NOMO-1 (cell line): ENCODE data around the gene PKHD1.
"Not testable (repeated sequence)": the region's sequence is repeated elsewhere in the genome, so short reads cannot be mapped to it uniquely, and the experiment has no call there.

ENCODE experiments used
- DNase-seq, 2 experiments: peaks; one replicate each; lab custom pipeline; 2025; ENCODE audit not compliant: unreplicated experiment in 2 of 2; lab: John Stamatoyannopoulos, UW

The PKHD1 gene

DNA sequence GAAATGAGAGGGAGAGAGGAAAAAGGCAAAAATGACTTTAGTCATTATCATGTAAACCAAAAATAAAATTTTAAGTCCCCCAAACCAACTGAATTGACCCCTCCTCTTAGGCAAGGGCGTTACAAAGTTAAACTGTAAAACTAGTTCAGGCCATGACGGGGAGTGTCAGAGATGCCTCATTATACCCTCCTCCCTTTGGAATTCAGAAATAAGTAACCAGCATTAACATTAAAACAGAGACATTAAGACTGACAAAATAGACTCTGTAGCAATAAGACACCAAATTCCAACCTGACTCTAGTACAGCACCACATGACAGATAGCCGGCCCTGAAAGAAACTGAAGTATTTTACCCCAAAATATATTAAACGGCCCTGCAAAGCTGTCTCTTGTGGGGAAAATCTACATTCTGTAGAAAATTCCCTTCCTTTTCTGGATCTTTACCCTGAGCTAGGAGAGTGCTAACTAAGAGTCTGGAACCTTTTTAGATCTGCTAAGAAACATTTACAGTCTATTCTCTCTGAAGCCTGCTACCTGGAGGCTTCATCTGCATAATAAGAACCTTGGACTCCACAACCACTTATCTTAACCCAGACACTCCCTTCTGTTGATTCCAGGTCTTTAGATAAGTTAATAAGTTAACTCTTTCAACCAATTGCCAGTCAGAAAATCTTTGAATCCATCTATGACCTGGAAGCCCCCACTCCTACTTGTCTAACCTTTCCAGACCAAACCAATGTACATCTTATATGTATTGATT, 150.7 kb downstream of the PKHD1 start:
- no peak for DNase-seq

DNA sequence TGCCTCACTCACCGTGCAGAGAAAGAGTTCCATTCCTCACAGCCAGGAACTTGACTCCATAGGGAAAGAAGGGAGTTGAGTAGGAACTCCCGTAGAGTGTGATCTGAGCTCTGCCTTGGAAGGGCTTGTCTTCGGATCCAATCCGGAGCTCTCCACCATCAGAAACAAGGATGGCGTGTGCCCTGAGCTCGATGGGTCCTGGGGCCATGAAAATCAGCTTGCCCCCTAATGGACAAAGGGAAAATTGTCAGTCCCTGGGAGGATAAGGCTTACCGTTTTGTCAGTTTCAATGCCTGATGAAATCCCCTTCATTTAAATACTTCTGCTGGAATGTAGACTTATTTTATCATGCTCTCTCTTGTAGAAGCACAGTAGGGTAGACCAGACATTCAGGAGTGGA, 153.3 kb downstream of the PKHD1 start:
- DNase-seq = peak in 1 of 2 experiments; percentile 13

DNA sequence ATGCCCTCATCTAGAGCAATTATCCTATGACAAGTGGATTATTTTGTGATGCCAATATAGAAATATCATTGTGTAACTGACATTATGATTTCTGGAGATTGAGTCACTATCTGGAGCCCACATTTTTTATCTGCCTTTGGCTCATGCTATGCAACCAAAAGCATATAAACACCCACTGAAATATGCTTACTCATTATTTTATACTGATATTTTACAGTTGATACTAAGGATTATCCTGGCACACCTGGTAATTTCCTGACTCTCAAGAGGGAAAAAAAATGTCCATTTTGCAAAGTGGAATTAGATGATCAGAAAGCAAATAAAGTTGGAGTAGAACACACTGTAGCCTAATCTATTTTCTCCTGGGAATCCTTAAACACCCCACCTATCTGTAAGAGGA, 154.5 kb downstream of the PKHD1 start:
- DNase-seq = no peak

DNA sequence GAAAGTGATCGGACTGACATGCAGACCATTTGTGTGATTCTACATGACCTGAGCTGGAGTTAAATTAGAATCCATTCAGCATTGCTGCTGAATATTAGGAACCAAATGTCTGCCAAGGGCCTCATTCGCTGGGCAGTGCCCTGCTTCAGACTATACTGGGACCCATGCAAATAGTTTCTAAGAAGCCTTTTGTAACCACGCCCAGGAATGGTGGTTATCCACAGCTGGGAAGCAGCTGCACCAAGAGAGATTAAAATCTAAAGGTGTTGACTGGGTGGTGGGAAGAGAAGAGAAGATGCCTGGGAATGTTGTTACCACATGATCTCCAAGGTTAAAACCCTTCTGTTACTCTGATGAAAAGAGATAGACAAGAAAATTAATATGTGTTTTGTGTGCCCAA, 156.8 kb downstream of the PKHD1 start:
- no peak for DNase-seq

DNA sequence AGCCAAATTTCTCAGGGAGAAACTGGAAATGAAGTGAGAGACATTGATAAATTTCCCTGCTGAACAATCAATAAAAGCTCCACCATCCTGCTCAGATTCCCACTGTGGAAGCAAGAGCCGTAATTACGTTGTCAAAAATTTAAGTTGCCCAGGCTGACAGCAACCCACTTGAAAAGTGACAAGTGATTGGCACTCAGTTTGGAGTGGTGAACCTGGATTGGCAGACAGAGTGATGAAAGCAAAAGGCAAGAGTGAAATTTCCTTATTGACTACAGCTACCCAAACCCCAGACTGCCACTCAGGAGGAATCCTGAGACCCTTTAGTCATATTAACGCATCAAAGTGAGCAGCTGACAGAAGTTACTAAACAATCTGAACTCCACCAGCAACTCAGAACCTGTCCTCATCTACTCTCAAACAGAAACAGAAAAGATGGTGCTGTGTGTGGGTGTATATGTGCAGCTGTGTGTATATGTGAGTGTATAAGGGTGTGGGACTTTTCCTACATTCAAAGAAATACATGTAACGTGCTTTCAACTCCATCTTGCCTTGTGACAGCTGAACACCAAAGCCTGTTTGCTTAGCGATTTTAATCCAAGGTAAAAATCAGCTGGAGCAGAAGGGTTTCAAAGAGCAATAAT, 157.4 kb downstream of the PKHD1 start:
- DNase-seq = no peak

DNA sequence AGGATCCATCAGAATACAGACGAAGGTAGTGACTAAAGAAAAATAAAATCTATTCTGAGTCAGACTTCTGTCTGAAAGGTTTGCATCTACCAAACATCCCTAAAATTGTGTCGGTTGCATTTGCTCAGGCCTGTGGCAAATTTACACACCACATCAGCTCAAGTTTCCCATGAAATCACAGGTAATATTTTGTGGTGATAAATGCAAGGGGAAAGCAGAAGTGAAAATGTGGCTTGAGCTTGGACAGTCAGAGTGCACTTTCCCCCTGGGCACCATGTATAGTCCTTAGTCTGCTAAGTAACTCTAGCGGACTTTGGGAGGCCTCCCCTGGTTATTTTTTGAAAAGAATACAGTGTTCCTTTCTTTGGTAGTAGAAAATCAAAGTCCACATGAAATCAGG, 159.1 kb downstream of the PKHD1 start:
- DNase-seq = peak; percentile 38 to 60

DNA sequence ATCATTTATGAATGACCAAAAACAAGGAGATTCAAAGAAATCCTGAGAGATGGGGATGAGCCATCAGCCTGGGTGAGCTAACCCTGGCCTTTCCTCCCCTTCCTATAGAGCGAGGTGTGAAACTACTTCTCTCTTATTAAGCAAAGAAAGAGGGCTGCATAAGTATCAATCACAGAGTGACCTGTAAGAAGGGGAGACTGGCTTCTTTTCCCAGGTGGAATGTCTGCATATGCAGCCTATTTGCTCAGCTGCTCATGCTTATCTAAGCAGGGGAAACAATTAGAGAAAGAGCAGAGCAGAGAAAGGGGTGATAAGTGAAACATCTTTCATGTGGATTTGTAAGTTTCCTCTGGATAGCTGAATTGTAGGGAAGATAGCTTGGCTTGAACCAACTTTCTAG, 160.0 kb downstream of the PKHD1 start:
- DNase-seq = no peak

DNA sequence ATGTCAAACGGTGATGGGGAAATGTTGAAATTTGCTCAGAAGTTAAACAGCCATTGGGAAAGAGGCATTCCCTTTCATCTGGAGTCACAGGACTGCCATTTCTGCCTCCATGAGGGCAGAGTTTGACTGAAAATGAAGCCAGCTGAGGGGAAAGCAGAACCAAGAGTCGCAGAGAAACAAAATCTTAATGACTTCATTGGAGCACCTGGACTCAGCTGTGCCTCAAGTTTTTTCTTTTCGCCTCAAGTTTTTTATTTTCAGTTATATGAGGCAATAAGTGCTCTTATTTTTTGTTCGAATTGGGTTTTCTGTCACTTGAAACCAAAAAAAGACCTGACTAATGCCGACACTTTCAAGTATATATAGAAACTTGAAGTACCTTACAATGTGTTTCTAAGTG, 161.3 kb downstream of the PKHD1 start:
- no peak for DNase-seq

DNA sequence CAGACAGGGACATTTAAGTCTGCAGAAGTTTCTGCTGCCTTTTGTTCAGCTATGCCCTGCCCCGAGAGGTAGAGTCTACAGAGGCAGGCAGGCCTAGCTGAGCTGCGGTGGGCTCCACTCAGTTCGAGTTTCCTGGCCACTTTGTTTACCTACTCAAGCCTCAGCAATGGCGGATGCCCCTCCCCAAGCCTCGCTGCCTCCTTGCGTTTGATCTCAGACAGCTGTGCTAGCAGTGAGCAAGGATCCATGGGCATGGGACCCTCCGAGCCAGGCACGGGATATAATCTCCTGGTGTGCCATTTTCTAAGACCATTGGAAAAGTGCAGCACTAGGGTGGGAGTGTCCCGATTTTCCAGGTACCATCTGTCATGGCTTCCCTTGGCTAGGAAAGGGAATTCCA, 164.9 kb downstream of the PKHD1 start:
- not testable (repeated sequence) for DNase-seq

DNA sequence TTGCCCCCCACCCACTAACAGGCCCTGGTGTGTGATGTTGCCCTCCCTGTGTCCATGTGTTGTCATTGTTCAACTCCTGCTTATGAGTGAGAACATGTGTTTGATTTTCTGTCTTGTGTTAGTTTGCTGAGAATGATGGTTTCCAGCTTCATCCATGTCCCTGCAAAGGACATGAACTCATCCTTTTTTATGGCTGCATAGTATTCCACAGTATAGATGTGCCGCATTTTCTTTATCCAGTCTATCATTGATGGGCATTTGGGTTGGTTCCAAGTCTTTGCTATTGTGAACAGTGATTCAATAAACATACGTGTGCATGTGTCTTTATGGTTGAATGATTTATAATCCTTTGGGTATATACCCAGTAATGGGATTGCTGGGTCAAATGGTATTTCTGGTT, 169.1 kb downstream of the PKHD1 start:
- not testable (repeated sequence) for DNase-seq

DNA sequence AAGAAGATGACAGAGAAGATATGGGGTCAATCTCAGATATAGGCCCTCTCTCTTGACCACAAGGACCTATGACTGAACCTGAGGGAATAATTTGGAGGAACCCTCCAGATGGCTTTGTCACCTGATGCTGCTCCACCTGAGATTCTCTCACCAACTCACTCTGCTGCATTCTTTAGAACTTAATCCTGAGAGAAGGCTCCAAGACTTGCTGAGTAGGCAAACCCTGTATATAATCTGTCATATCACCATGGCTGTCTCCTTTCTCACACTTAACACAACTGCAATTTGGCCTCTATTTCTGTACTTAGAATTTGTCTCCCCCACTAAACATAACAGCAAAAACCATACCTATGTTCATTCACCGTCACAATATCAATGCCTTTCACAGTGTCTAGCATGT, 172.3 kb downstream of the PKHD1 start:
- no peak for DNase-seq

DNA sequence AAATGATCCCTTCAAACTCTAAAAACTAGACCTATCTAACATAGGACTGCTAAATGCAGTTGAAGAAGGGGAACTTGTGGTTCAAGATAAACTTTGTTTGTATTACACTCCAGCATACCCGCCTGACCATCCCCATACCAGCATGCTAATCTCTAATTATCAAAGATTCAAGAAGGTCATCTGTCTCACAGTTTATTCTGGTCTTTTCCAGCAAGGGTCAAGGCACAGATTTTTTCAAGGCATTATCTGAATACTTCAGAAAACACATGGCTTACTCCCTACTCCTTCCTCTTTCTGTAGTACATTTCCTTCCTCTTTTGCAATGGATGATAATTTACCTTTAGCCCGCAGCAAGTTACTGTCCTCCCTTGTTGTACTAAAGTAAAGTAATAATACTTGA, 174.1 kb downstream of the PKHD1 start:
- DNase-seq = peak; percentile 72 to 91

DNA sequence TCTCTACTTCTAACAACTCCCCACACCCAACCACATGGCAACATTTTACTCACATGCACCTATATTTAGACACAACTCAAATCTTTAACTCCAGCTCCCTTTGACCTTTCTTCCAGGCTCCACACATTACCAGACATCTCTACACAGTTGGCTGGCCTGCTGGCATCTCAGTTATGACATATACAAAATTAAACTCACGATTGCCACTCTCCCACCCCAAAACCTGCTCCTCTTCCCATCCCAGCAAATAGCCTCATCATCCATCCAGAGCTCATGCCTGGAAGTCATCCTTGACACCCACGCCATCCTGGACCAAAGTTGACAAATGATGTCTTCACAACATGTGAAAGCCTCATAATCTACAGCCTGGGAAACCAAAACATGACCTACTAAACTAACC, 176.6 kb downstream of the PKHD1 start:
- DNase-seq = no peak

DNA sequence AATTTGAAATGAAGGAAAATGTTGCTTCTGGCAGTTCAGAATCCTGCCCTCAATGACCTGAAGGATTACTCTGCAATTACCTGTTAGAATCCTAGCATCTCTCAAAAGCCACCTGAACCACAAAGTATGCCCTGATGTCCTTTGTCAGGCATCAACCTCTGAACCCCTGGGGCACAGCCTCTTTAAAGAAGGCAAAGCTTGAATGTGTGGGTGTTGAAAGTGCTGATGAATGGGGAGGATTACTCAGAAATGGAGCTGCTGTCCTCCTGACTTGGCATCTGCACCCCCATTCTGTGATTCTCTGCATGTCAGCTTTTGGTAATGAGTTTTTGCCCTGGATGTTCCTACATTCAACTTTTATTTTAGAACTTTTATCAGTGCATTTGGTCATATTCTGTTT, 179.2 kb downstream of the PKHD1 start:
- no peak for DNase-seq

DNA sequence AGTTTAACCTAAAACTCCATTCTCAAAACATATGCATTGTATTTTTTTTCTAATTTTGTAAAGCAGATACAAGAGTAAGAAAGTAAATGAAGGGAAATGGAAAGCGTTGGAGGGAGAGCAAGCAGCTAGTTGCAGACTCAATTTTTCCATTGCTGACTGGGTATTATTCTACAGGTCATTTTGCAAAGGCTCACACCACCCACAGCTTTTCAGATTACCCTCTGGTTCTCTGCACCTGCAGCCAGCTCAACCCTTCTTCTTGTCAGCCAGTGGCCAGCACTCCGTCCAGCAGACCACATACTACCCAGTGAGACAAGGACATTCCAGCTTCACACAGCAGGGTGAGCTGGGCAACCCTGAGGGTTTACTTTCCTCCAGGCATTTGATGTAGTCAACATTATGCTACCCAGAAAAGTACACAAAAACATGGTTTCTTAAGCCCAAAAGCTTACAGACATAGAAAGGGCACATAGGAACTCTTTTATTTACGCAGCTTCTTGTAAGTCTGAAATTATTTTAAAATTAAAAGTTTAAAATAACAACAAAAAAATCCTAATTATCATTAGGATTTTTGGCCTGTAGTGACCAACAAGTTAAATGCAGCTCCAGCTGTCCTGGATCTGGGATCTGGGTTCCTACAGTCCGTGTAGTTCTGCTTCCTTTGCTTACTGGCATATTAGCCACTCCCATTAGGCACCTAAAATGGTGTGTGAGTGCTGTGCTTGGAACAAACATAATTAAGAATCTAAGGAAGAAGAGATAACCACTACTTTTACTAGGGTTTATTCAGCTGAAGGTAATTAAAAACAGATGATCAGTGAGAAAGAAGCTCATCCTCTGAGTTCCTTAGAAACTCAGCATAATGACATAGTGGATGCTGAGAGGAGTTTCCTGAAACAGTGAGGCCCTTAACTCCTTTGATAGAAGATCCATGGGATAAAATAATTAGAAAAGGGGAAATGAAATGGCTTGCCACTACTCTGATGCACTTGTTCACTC, 185.3 kb downstream of the PKHD1 start:
- no peak for DNase-seq

DNA sequence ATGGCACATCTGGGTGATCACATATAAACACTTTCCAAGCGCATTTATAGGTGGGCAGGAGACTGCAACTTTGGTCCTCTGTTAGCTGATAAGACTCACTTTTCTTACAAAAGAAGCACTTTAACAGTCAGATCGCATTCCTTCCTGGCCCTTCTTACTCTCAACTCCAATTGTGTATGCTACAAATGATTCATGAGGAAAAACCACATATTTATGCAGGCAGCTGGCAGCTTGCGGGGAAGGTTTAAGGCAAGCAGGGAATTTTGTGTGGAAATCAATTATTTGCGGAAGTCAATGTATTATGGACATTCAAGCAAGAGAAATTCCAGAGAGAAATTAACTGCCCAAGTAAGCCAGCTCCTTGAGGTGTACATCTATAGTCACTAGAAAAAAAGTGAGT, 194.0 kb downstream of the PKHD1 start:
- DNase-seq = no peak

DNA sequence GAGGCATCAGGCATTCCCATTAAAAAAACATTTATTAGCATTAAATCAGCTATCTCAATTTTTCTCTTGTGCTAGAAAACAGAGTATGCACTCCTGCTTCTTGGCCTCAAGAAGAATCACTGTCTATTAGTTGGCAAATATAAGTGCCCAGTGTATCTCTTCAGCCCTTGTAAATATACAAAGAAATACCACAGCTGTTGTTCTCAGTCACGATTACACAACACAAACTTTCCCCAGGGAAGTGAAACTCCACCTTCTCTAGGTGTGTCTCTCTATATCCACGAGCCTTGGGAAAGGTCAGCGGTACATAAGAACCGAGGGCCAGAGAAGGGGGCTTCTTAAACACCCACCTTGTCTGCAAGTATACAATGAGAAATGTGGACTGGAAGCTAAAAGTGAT, 194.7 kb downstream of the PKHD1 start:
- DNase-seq = no peak

DNA sequence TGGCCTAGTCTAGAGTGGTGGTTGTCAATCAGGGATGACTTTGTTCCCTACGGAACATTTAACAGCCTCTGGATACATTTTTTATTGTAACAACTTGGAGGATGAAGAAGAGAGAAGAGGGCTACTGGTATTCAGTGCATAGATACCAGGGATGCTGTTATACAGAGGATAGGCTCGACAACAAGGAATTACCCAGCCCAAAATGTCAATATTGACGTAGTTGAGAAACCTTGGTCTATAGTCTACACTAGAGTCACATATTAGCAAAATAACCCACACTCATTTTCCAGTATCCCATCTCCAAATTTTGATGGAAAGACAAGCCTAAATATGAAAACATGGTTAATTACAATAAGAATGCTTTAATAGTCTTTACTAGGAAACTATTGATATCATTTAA, 195.1 kb downstream of the PKHD1 start:
- DNase-seq = no peak

DNA sequence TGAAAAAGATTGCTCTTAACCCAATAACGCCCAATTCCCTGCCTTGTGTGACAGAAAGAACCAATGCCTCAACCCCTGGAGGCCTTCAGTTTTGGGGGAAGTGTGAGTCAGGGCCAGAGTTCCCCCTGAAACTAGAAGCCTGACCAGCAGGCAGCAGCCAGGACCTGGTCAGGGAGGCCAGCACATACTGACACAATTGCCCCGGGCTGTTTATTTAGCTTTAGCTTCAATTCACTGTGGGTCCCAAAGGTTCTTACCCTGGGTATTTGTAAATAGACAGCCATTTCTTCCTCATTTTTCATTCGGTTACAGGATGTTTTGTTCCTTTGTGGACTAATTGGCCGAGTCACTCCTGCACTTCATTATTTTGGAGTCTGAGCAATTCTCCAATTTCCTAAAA, 195.6 kb downstream of the PKHD1 start:
- DNase-seq = no peak

DNA sequence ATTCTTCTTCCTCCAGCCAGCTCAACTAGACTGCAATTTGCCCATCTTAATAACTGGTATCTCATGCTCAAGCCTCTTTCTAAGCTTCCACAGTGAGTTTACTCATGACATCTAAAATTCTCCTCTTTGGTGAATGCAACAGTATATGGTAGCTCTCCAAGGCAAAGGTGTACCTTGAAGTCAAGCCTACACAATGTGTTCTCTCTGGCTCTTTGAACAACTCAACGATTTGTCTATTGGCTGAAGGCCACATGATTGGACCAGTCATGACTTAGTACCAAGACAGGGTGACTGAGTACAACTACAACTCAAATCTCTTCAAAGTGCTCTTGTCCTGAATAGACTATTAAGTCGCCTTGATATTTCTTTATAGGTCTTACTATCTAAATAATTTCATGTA, 199.6 kb downstream of the PKHD1 start:
- no peak for DNase-seq

DNA sequence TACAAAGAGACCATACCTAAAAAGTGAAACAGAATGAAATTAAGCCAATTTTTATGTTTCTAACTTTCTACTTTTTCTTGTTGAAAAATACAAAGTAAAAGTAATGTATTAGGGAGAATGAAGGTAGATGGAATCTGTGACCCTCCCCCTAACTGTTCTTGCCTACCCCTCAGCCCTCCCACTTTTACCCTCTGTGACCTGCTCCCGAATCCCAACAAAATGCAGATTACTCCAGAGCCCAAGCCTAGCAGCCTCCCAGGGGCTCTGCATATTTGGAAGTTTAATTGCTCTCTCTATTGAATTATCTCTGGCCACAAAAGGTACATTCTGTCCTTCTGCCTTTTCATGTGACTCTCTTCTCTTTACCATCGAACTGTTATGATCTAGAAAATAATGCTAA, 201.5 kb downstream of the PKHD1 start:
- no peak for DNase-seq
